Neural progenitor cell (in vitro differentiated cells): ENCODE measurements around the gene COL11A1. TPM values are rescaled to one million over a fixed set of nuclear protein-coding genes. Genes with fewer than 3 reads are reported as not detected.

Source experiments
- DNase-seq: peaks from one replicate; pipeline ENCODE4 v3.0.0-alpha.2; 2016; ENCODE audit warnings: low spot score
- H2AFZ ChIP-seq: fragments of 200-600 bp; sonication (generic); replicated peaks from 2 replicates; pipeline ENCODE4 v1.6.1; 2016; ENCODE audit warnings: antibody characterized with exemption
- H3F3A ChIP-seq: fragments of 200-600 bp; sonication (generic); 2 replicates; pipeline ENCODE4 v1.6.1; 2016; ENCODE audit warnings: antibody characterized with exemption, low read depth
- H3K27ac ChIP-seq: fragments of 200-600 bp; sonication (generic); 2 replicates; pipeline ENCODE4 v1.5.1; 2016; ENCODE audit warnings: mild to moderate bottlenecking
- H3K27me3 ChIP-seq: fragments of 200-600 bp; sonication (generic); 2 replicates; pipeline ENCODE4 v1.6.1; 2016; ENCODE audit warnings: mild to moderate bottlenecking, moderate library complexity
- H3K36me3 ChIP-seq: fragments of 200-600 bp; sonication (generic); 2 replicates; pipeline ENCODE4 v1.5.1; 2016
- H3K4me1 ChIP-seq: fragments of 200-600 bp; sonication (generic); 2 replicates; pipeline ENCODE4 v1.6.1; 2016; ENCODE audit warnings: mixed run types
- H3K4me2 ChIP-seq: fragments of 200-600 bp; sonication (generic); 2 replicates; pipeline ENCODE4 v1.6.1; 2016
- H3K4me3 ChIP-seq: fragments of 200-600 bp; sonication (generic); 2 replicates; pipeline ENCODE4 v1.5.1; 2016
- H3K79me2 ChIP-seq: fragments of 200-600 bp; sonication (generic); 2 replicates; pipeline ENCODE4 v1.6.1; 2016; ENCODE audit warnings: low read depth
- H3K9ac ChIP-seq: fragments of 200-600 bp; sonication (generic); 2 replicates; pipeline ENCODE4 v1.6.1; 2016
- H3K9me3 ChIP-seq: fragments of 200-600 bp; sonication (generic); 2 replicates; pipeline ENCODE4 v1.5.1; 2016; ENCODE audit warnings: low read depth
- H4K20me1 ChIP-seq: fragments of 200-600 bp; sonication (generic); 2 replicates; pipeline ENCODE4 v1.6.1; 2016; ENCODE audit warnings: low read depth
- H3K27ac Mint-ChIP-seq: 3 replicates; pipeline ENCODE4 v1.8.0; 2021; ENCODE audit warnings: mixed read lengths
- H3K27me3 Mint-ChIP-seq: 2 replicates; pipeline ENCODE4 v1.8.0; 2022; ENCODE audit warnings: low read depth, mild to moderate bottlenecking, inconsistent platforms, moderate library complexity, mixed read lengths; ENCODE audit not compliant: insufficient read depth
- H3K36me3 Mint-ChIP-seq: 3 replicates; pipeline ENCODE4 v1.8.0; 2021; ENCODE audit warnings: mixed read lengths
- H3K4me1 Mint-ChIP-seq: 3 replicates; pipeline ENCODE4 v1.8.0; 2021; ENCODE audit warnings: mixed read lengths
- H3K4me3 Mint-ChIP-seq: 3 replicates; pipeline ENCODE4 v1.8.0; 2021; ENCODE audit warnings: mild to moderate bottlenecking, moderate library complexity, mixed read lengths
- H3K9me3 Mint-ChIP-seq: 3 replicates; pipeline ENCODE4 v1.8.0; 2020; ENCODE audit warnings: mixed read lengths
- CTCF ChIP-seq: fragments of 200-600 bp; sonication (generic); IDR thresholded peaks from 2 replicates; pipeline ENCODE4 v1.5.1; 2017; ENCODE audit warnings: antibody characterized with exemption, mild to moderate bottlenecking
- EZH2 ChIP-seq: fragments of 200-600 bp; sonication (generic); IDR thresholded peaks from 2 replicates; pipeline ENCODE4 v1.6.1; 2017; ENCODE audit warnings: antibody characterized with exemption, mild to moderate bottlenecking, moderate library complexity
- EZH2phosphoT487 ChIP-seq: fragments of 200-600 bp; sonication (generic); IDR thresholded peaks from 2 replicates; pipeline ENCODE4 v1.6.1; 2017; ENCODE audit warnings: antibody characterized with exemption
- total RNA-seq: library from RNA; depleted of rRNA; stranded (reverse); fragments of >200 nt; gene quantifications from 2 replicates; pipeline ENCODE4 v1.2.3, GENCODE V29; 2015; ENCODE audit warnings: low replicate concordance

The COL11A1 gene
- total RNA-seq, 1 donor from 2014 or later, result 78.9 TPM

- Histone ChIP-seq H3F3A (no peaks in the 10 kb centered on the region), H3K9ac (no peak overlapping the region), H3K4me3 (no peak overlapping the region), H3K36me3 (no peaks in the 10 kb centered on the region), H3K4me2 (no peak overlapping the region), H3K79me2 (no peaks in the 10 kb centered on the region), H3K4me1 (no peaks in the 10 kb centered on the region), H3K9me3 (no peaks in the 10 kb centered on the region), H4K20me1 (no peaks in the 10 kb centered on the region), H2AFZ (no peak overlapping the region), H3K27ac (no peak overlapping the region), H3K27me3 (no peaks in the 10 kb centered on the region)
- Mint-ChIP-seq H3K36me3 (peaks cover 9% of the 10 kb centered on the region), H3K27ac (no peak overlapping the region), H3K27me3 (no peaks in the 10 kb centered on the region), H3K4me1 (no peaks in the 10 kb centered on the region), H3K4me3 (no peak overlapping the region), H3K9me3 (no peaks in the 10 kb centered on the region)
- no peak for TF ChIP-seq EZH2
- no peak for TF ChIP-seq EZH2phosphoT487
- no peak for TF ChIP-seq CTCF
- DNase-seq, result no peak
Measured at GRCh38 chr1:102919659-102920058, 188.7 kb downstream of the COL11A1 start.

- H3K4me1 Mint-ChIP-seq, result no peaks in the 10 kb centered on the region
- TF ChIP-seq EZH2 (no peak), EZH2phosphoT487 (no peak), CTCF (no peak)
Measured at GRCh38 chr1:102901996-102902395, 206.3 kb downstream of the COL11A1 start.

GRCh38 chr1:102899935-102900334 lies 208.4 kb downstream of the COL11A1 start:
- no peak overlapping the region for H3K9ac ChIP-seq
- H3K9me3 Mint-ChIP-seq, result no peaks in the 10 kb centered on the region
- no peaks in the 10 kb centered on the region for H3K4me1 Mint-ChIP-seq
- H3K27ac ChIP-seq, result no peak overlapping the region
- no peak overlapping the region for H3K27ac Mint-ChIP-seq
- H3F3A ChIP-seq, result no peaks in the 10 kb centered on the region
- no peak overlapping the region for H3K4me2 ChIP-seq
- no peaks in the 10 kb centered on the region for H3K79me2 ChIP-seq
- no peaks in the 10 kb centered on the region for H3K27me3 ChIP-seq
- no peak overlapping the region for H3K4me3 ChIP-seq
- H3K36me3 ChIP-seq, result no peaks in the 10 kb centered on the region
- no peak overlapping the region for H3K4me3 Mint-ChIP-seq
- H3K4me1 ChIP-seq, result no peaks in the 10 kb centered on the region
- DNase-seq, result no peak
- no peaks in the 10 kb centered on the region for H4K20me1 ChIP-seq
- H3K9me3 ChIP-seq, result no peaks in the 10 kb centered on the region
- H3K27me3 Mint-ChIP-seq, result no peaks in the 10 kb centered on the region
- TF ChIP-seq EZH2 (no peak), EZH2phosphoT487 (no peak), CTCF (no peak)
- H3K36me3 Mint-ChIP-seq, result peaks cover 14% of the 10 kb centered on the region
- H2AFZ ChIP-seq, result no peak overlapping the region

More at GRCh38 chr1:102901996-102902395, 206.3 kb downstream of the COL11A1 start:
- no peaks in the 10 kb centered on the region for H3K27me3 ChIP-seq
- no peak overlapping the region for H3K9ac ChIP-seq
- no peaks in the 10 kb centered on the region for H3K79me2 ChIP-seq
- no peak overlapping the region for H3K4me3 ChIP-seq
- no peak overlapping the region for H2AFZ ChIP-seq
- no peak overlapping the region for H3K27ac ChIP-seq
- no peaks in the 10 kb centered on the region for H4K20me1 ChIP-seq
- no peaks in the 10 kb centered on the region for H3K36me3 ChIP-seq
- peaks cover 5% of the 10 kb centered on the region for H3K36me3 Mint-ChIP-seq
- no peaks in the 10 kb centered on the region for H3K4me1 ChIP-seq
- no peaks in the 10 kb centered on the region for H3K27me3 Mint-ChIP-seq
- H3K4me3 Mint-ChIP-seq, result no peak overlapping the region
- no peak for DNase-seq
- no peaks in the 10 kb centered on the region for H3K9me3 Mint-ChIP-seq
- H3F3A ChIP-seq, result no peaks in the 10 kb centered on the region
- H3K9me3 ChIP-seq, result no peaks in the 10 kb centered on the region
- no peak overlapping the region for H3K4me2 ChIP-seq
- no peak overlapping the region for H3K27ac Mint-ChIP-seq
